HEK293T (cell line): ENCODE measurements around the gene LDHA.
A peak's percentile ranks its signal among the peaks of the same experiment; 100 is the strongest.

Experiments used
- CTCF ChIA-PET: fragments of 350-600 bp; formaldehyde crosslinking; extraction: SDS; loops from one replicate; lab custom pipeline; 2021; ENCODE audit warnings: antibody characterized with exemption, inconsistent platforms; lab: Yijun Ruan, JAX
- POLR2A ChIA-PET: fragments of 350-600 bp; formaldehyde crosslinking; extraction: SDS; loops from one replicate; lab custom pipeline; 2020; ENCODE audit warnings: antibody characterized with exemption, inconsistent platforms; lab: Yijun Ruan, JAX
- DNase-seq: peaks from one replicate; pipeline ENCODE4 v3.0.0; 2012; ENCODE audit warnings: mixed read lengths; ENCODE audit errors: extremely low spot score
- ARNT ChIP-seq: fragments of 450-650 bp; IDR thresholded peaks from 2 replicates; pipeline ENCODE4 v1.6.1; 2017; ENCODE audit warnings: mild to moderate bottlenecking
- BHLHE40 ChIP-seq: fragments of 450-650 bp; IDR thresholded peaks from 2 replicates; pipeline ENCODE4 v1.6.1; 2016; ENCODE audit warnings: mild to moderate bottlenecking, moderate library complexity, borderline replicate concordance
- CTBP1 ChIP-seq: fragments of 450-650 bp; IDR thresholded peaks from 2 replicates; pipeline ENCODE4 v1.6.1; 2016; ENCODE audit warnings: borderline replicate concordance
- ELF4 ChIP-seq: fragments of 450-650 bp; IDR thresholded peaks from 2 replicates; pipeline ENCODE4 v1.6.1; 2017; ENCODE audit warnings: antibody characterized with exemption
- FOXA1 ChIP-seq: fragments of 450-650 bp; IDR thresholded peaks from 2 replicates; pipeline ENCODE4 v1.6.1; 2016; ENCODE audit warnings: mild to moderate bottlenecking
- FOXK2 ChIP-seq: fragments of 450-650 bp; IDR thresholded peaks from 2 replicates; pipeline ENCODE4 v1.6.1; 2016; ENCODE audit warnings: mild to moderate bottlenecking
- FOXM1 ChIP-seq: fragments of 450-650 bp; IDR thresholded peaks from 2 replicates; pipeline ENCODE4 v1.6.1; 2017; ENCODE audit warnings: mild to moderate bottlenecking, borderline replicate concordance
- HDGF ChIP-seq: fragments of 450-650 bp; IDR thresholded peaks from 2 replicates; pipeline ENCODE4 v1.6.1; 2017; ENCODE audit warnings: antibody characterized with exemption, borderline replicate concordance
- L3MBTL2 ChIP-seq: fragments of 450-650 bp; conservative IDR thresholded peaks from 2 replicates; pipeline ENCODE4 v1.6.1; 2016; ENCODE audit warnings: mild to moderate bottlenecking
- LEF1 ChIP-seq: fragments of 450-650 bp; IDR thresholded peaks from 2 replicates; pipeline ENCODE4 v1.6.1; 2017; ENCODE audit warnings: mild to moderate bottlenecking, borderline replicate concordance
- NFRKB ChIP-seq: fragments of 450-650 bp; IDR thresholded peaks from 2 replicates; pipeline ENCODE4 v1.6.1; 2016; ENCODE audit warnings: mild to moderate bottlenecking, moderate library complexity
- SP1 ChIP-seq: fragments of 450-650 bp; IDR thresholded peaks from 2 replicates; pipeline ENCODE4 v1.6.1; 2017
- SUZ12 ChIP-seq: fragments of 450-650 bp; IDR thresholded peaks from 2 replicates; pipeline ENCODE4 v1.6.1; 2016; ENCODE audit warnings: mild to moderate bottlenecking
- TARDBP ChIP-seq: fragments of 450-650 bp; IDR thresholded peaks from 2 replicates; pipeline ENCODE4 v1.6.1; 2016
- ZNF384 ChIP-seq: fragments of 450-650 bp; IDR thresholded peaks from 2 replicates; pipeline ENCODE4 v1.6.1; 2016
- TF ChIP-seq, protein P1 (sequence below): fragments of 450-650 bp; IDR thresholded peaks from 2 replicates; pipeline ENCODE4 v1.6.1; 2016

The LDHA gene

DNA sequence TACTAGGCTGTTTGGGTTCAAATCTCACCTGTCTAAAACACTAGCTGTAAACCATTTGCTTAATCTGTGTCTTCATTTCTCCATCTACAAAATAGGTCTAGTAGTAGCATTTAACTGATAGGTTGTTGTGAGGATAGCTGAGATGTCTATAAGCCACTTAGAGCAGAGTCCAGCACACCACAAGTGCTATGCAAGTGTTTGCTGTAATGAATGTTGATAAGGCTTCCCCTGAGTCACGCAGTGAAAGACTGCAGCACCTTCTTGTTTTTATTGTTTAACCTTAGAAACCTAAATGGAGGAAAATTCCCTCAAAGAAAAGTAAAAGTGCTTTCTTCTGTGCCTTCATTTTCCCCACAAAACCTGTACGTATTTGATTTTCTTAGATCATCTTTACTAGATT lies 23.1 kb upstream of the LDHA start:
- TF ChIP-seq FOXM1 (no peak), ZNF384 (no peak), SP1 (no peak), FOXA1 (no peak), TARDBP (no peak)
- TF ChIP-seq, protein P1, sequence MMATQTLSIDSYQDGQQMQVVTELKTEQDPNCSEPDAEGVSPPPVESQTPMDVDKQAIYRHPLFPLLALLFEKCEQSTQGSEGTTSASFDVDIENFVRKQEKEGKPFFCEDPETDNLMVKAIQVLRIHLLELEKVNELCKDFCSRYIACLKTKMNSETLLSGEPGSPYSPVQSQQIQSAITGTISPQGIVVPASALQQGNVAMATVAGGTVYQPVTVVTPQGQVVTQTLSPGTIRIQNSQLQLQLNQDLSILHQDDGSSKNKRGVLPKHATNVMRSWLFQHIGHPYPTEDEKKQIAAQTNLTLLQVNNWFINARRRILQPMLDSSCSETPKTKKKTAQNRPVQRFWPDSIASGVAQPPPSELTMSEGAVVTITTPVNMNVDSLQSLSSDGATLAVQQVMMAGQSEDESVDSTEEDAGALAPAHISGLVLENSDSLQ, result no peak
- no peak for DNase-seq
- CTCF ChIA-PET, result interaction anchor here (0.6 kb wide), 1 partner anchor 8 kb away, joined by 3 read pairs; no protein-coding TSS in a partner anchor
- POLR2A ChIA-PET, result no interaction called here

DNA sequence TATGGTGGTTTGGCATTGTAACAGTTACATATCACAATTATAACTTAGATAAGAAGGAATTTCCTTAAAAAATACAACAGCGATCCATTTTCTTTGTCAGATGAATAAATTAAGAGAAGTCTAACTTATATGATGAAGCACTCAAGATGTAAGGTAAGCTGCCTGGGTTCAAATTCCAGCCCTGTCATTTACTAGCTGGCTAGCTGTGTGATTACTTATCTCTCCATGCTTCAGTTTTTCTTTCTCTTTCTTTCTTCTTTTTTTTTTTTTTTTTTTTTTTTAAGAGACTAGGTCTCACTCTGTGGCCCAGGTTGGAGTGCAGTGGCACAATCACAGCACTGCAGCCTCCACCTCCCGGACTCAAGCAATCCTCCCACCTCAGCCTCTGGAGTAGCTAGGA lies 22.2 kb upstream of the LDHA start:
- TF ChIP-seq ELF4, result no peak
- TF ChIP-seq TARDBP, result no peak
- no peak for TF ChIP-seq FOXK2
- TF ChIP-seq FOXM1, result no peak
- ChIA-PET CTCF (no interaction called here), POLR2A (interaction anchor here (1.0 kb wide), 1 partner anchor 22 kb away, joined by 3 read pairs; the partner anchor contains the start of gene LDHA)
- no peak for DNase-seq

DNA sequence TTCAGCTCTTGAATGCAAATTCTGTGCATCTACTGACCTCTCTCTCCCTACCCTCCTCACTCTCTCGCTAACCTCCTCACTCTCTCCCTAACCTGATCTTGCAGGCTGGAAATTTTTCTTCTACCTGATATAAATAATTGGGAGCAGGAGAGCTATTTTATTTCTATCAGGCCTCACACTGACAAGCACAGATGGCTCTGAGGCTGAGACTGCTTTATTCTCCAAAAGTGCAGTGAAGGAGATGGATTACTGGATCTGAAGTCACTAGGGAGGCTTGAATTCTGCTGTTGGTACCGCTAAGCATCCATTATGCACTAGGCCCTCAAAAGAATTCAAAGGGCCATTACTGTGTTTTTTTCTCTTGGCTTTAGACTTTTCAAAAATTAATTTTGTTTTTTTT lies 19.4 kb upstream of the LDHA start:
- TF ChIP-seq SUZ12 (no peak), LEF1 (no peak), ZNF384 (no peak), NFRKB (no peak)
- no peak for DNase-seq
- ChIA-PET CTCF (no interaction called here), POLR2A (interaction anchor here (0.9 to 1.7 kb wide), 2 partner anchors 20 to 21 kb away, joined by 3 to 7 read pairs; partner anchors contain the start of gene LDHA)

DNA sequence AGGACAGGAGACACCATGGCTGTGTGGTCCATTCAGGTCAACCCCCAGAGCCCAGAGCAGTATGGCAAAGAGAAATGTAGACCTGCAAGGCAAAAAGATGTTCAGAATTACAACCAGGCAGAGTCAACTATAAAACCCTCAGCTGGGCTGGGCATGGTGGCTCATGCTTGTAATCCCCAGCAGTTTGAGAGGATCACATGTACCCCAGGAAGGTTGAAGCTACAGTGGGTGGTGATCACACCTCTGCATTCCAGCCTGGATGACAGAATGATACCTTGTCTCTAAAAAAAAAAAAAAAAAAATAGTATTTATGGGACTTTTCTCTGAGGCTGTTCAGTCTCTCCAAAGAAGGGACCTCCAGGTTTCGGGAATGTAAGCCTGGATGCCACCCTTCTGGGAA lies 18.4 kb upstream of the LDHA start:
- TF ChIP-seq LEF1, result no peak
- TF ChIP-seq FOXK2, result no peak
- no peak for TF ChIP-seq BHLHE40
- TF ChIP-seq, protein P1, result no peak
- no peak for TF ChIP-seq L3MBTL2
- no peak for TF ChIP-seq ZNF384
- no peak for TF ChIP-seq ARNT
- ChIA-PET POLR2A (no interaction called here), CTCF (no interaction called here)
- DNase-seq, result no peak

DNA sequence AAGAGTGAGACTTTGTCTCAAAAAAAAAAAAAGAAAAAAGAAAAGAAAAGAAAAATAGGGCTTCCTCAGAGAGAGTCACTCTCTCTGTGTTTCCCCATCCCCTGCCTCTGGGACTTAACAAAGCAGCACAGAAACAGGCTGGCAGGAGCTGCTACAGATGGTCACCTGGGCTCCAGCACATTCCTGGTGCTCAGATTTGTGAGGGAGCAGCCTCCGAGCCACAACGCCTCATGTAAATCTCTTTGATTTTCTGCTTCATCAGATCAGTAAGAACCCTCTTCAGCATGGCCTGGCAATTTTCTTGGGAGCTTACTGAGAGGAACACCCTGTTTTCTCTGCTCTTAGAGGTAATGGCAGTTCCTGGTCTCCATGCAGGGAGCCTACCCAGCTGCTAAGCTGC lies 15.2 kb upstream of the LDHA start:
- ChIA-PET CTCF (no interaction called here), POLR2A (no interaction called here)
- TF ChIP-seq SUZ12 (no peak), CTBP1 (no peak), LEF1 (no peak), ZNF384 (no peak), ARNT (no peak), FOXK2 (no peak), HDGF (no peak), BHLHE40 (no peak), TARDBP (no peak), NFRKB (no peak), ELF4 (no peak), FOXA1 (no peak), FOXM1 (no peak), SP1 (no peak)
- TF ChIP-seq, protein P1, result no peak
- DNase-seq, result no peak

DNA sequence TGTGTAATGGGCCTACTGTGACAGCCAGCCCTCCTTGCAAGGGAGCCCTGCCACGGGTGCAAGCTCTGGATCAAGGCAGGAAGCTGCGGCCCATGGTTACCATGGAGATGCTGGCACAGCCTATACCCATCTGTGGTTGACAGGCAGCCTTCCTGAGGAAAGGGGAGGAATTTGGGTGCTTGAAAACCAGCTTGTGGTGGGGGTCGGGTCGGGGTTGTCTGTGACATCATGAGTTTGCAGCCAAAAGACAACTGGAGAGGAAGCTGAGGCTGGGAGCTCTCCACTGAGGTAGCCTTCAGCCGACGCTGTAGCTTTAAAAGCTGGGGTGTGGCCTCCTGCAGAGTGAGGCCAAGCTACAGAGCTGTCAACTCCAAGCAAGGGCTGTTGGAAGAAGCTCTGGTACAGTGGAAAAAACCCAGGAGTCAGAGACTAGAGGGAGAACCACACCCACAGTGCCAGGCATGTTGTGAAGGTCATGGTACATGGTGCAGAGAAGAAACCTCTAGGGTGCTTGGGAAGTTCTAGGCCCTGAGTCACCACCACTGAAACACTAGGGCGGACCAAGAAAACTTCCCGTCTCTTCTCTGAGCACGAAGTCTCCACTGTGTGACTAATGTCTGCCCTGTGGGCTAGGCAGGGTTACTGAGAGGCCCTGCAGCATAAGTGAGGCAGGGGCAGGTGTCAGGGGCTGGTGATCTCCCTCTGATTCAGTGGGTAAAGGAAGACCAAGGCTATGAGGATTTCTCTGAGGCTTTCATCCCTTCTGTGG lies 10.8 kb upstream of the LDHA start:
- ChIA-PET CTCF (interaction anchor here (0.8 to 1.1 kb wide), 2 partner anchors 27 to 157 kb away, joined by 3 to 4 read pairs; no protein-coding TSS in a partner anchor), POLR2A (interaction anchor here (1.1 to 5.7 kb wide), 3 partner anchors 8 to 250 kb away, joined by 3 to 83 read pairs (median 3); partner anchors contain the start of genes LDHA and SPTY2D1)
- TF ChIP-seq CTBP1 (no peak), HDGF (no peak), ZNF384 (no peak), TARDBP (no peak), BHLHE40 (no peak), FOXM1 (no peak), ELF4 (no peak), SP1 (no peak), L3MBTL2 (no peak)
- TF ChIP-seq, protein P1, result no peak
- DNase-seq, result peak; percentile 16
